Heart left ventricle (tissue), 16 donors: Measurements from ENCODE around the gene PTGS1. TPM values are rescaled to one million over a fixed set of nuclear protein-coding genes. Genes with fewer than 3 reads are reported as not detected.

Source experiments
- ATAC-seq, 4 donors: fragments of 200-7000 bp; cut with Tn5 transposase; one replicate each; pipeline ENCODE4 v1.9.1; 2020 to 2022; ENCODE audit warnings: moderate library complexity in 4 of 4, mild to moderate bottlenecking in 3 of 4, moderate number of reproducible peaks in 1 of 4
- DNase-seq, 5 donors: peaks; one replicate each; pipeline ENCODE4 v3.0.0-alpha.2; 2020
- H3K27ac ChIP-seq, 12 donors: fragments of 200-600 bp; sonication (generic) in 4 of 12; one replicate each; pipeline versions ENCODE4 v1.5.0 to v1.8.0; 2016 to 2022; ENCODE audit warnings: mild to moderate bottlenecking in 2 of 12
- H3K27me3 ChIP-seq, 9 donors: fragments of 200-600 bp; sonication (generic) in 2 of 9; one replicate each; pipeline versions ENCODE4 v1.5.1 to v1.8.0; 2016 to 2022; ENCODE audit warnings: mild to moderate bottlenecking in 3 of 9
- H3K36me3 ChIP-seq, 9 donors: fragments of 200-600 bp; sonication (generic) in 2 of 9; one replicate each; pipeline versions ENCODE4 v1.5.0 to v1.8.0; 2018 to 2022; ENCODE audit warnings: mild to moderate bottlenecking in 2 of 9
- H3K4me1 ChIP-seq, 12 donors: fragments of 200-600 bp; sonication (generic) in 4 of 12; one replicate each; pipeline versions ENCODE4 v1.5.0 to v1.8.0; 2016 to 2022; ENCODE audit warnings: mild to moderate bottlenecking in 3 of 12
- H3K4me3 ChIP-seq, 12 donors: fragments of 200-600 bp; sonication (generic) in 4 of 12; one replicate each; pipeline versions ENCODE4 v1.5.0 to v1.8.0; 2017 to 2022; ENCODE audit warnings: mild to moderate bottlenecking in 9 of 12, moderate library complexity in 4 of 12
- H3K9me3 ChIP-seq, 12 donors: fragments of 200-600 bp; sonication (generic) in 4 of 12; one replicate each; pipeline versions ENCODE4 v1.5.0 to v1.8.0; 2016 to 2022; ENCODE audit warnings: mild to moderate bottlenecking in 1 of 12
- CTCF ChIP-seq, 12 donors: fragments of 200-600 bp; sonication (generic) in 4 of 12; IDR thresholded peaks; one replicate each; pipeline versions ENCODE4 v1.5.0 to v1.8.0; 2018 to 2022; ENCODE audit warnings: antibody characterized with exemption in 12 of 12, mild to moderate bottlenecking in 5 of 12
- POLR2A ChIP-seq, 2 donors: fragments of 450-650 bp; IDR thresholded peaks; one replicate each; pipeline ENCODE4 v1.6.1; 2017; ENCODE audit warnings: antibody characterized with exemption in 2 of 2, mild to moderate bottlenecking in 2 of 2, moderate library complexity in 2 of 2
- WGBS, 4 donors: extraction: QIAGEN DNeasy Blood & Tissue Kit in 2 of 4; methylation state at CpG; one replicate each; pipeline versions ENCODE4 v1.1.5 to v1.1.7; 2013 to 2018; 5-methylcytosine and 5-hydroxymethylcytosine counted together
- intact Hi-C, 10 donors: fragments of 100-400 bp; cut with DNase I; formaldehyde crosslinking; loops; one replicate each; pipeline versions ENCODE4 v1.11.1 to v1.14.2; 2022
- polyA plus RNA-seq, 2 donors: library from polyadenylated mRNA; stranded (reverse); fragments of 200-250 nt; gene quantifications; one replicate each; pipeline ENCODE4 v1.2.3, GENCODE V29; 2013
- total RNA-seq, 9 donors: library from RNA; depleted of rRNA in 2 of 9; stranded (reverse); fragments of >200 nt in 2 of 9; fragmentation: NEBNext Ultra II Directional in 3 of 9; extraction: Animal tissue kit (Norgen Biotek cat#: 25700) in 3 of 9; gene quantifications; one replicate each; pipeline versions ENCODE4 v1.1.0 to v1.2.4, GENCODE V29; 2016 to 2023
- donor health status: ischemic (EF 13 %, LVEDD 7.1; RV severe dilation, severe dysfunction).
- donor health status: healthy with polysubstance abuse.
- donor health status: DM: no; HTN: yes; CAD: no.
- donor health status: DM: no; HTN: no; CAD: no.
- donor health status: ischemic (EF 25% LVEDD 6.9; RV normal size, moderate dysfunction).
- donor health status: ischemic (EF 25% LVEDD 5.7; RV mildly dilated, moderate dysfunction).
- donor health status: healthy.
- donor health status: DM: yes; HTN: yes; CAD: no.
- donor health status: ischemic (EF 35%, LVEDD 5.7; RV mildly dilated, moderate dysfunction).
- donor health status: nonischemic (EF 11% LVEDD 7.7; RV severe dilation, severe dysfunction).
- donor health status: DM: yes; HTN: yes; CAD: no.
- donor health status: PGD.
- donor health status: ischemic (EF 29% LVEDD 5.4; RV normal size, mild dysfunction).
- donor health status: nonischemic (EF 23%, LVEDD 6.1; RV moderate dilation, normal function).

PTGS1 gene
- total and polyA plus RNA-seq, 11 donors: 0.91 to 24.7 (median 6.3) TPM

GRCh38 chr9:122347348-122348287 lies 23.2 kb upstream of the PTGS1 start:
- intact Hi-C loops: loop anchor here in 8 of 10 donors (2.0 to 10.0 kb wide), 9 partner anchors 80 to 803 kb away; partner anchors contain the start of genes MRRF (in 5 of the 8), RBM18 (in 5 of the 8) and LHX6 (in 1 of the 8)
- H3K9me3 ChIP-seq: peaks cover 0 to under 1% (median 0%) of the 10 kb centered on the region in 12 donors
- peaks cover 0 to 23% (median 17%) of the 10 kb centered on the region in 12 donors for H3K4me1 ChIP-seq
- WGBS, 4 donors: 35 to 42% (median 41%) methylated on average over 15 to 16 of the region's 16 CpGs
- peak overlapping the region; percentile 24 to 64 (median 56) for H3K4me3 ChIP-seq
- ATAC-seq (peak in 2 of 4 donors; percentile 2 to 28), DNase-seq (no peak)
- H3K27me3 ChIP-seq: peaks cover 0 to 5% (median 0%) of the 10 kb centered on the region in 9 donors
- H3K27ac ChIP-seq: peak overlapping the region; percentile 25 to 87 (median 74)
- no peaks in the 10 kb centered on the region for H3K36me3 ChIP-seq
- TF ChIP-seq POLR2A (IDR thresholded peaks at IDR 0.05) (no peak), CTCF (IDR thresholded peaks at IDR 0.05) (no peak)

DNA sequence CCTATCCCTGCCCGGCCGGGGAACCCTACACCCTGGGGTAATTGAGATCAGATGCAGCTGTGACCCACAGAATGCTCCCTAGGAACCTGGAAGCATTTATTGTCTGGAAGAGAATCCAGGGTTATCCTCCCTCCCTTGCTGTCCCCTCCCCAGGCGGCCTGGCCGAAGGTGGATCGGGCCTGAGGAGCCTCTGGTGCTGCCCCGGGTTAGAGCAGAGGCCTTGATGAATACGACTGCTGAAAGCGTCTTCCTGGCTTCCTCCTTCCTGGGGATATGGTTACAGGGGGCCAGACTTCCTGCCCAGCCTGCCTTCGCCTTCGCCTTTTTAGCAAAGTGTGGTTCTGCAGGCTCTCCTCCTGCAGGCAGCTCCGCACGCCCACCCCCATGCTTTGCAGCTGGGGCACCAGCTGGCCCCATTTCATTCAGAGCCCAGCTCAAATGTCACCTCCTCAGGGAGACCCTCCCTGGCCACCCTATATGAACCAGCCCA lies 22.5 kb upstream of the PTGS1 start:
- Histone ChIP-seq H3K36me3 (no peaks in the 10 kb centered on the region), H3K9me3 (peaks cover 0 to 5% (median 0%) of the 10 kb centered on the region in 12 donors), H3K4me1 (peaks cover 0 to 23% (median 17%) of the 10 kb centered on the region in 12 donors), H3K27me3 (peaks cover 0 to 5% (median 0%) of the 10 kb centered on the region in 9 donors), H3K4me3 (no peak overlapping the region), H3K27ac (peak overlapping the region in 9 of 12 donors; percentile 28 to 81 (median 73))
- intact Hi-C loops: loop anchor here in 8 of 10 donors (2.0 to 10.0 kb wide), 8 partner anchors 81 to 804 kb away; partner anchors contain the start of genes MRRF (in 4 of the 8), RBM18 (in 4 of the 8) and LHX6 (in 1 of the 8)
- DNase-seq (no peak), ATAC-seq (no peak)
- WGBS, 4 donors: 47 to 81% (median 58%) methylated on average over 10 to 12 of the region's 12 CpGs
- no peak for TF ChIP-seq POLR2A (IDR thresholded peaks at IDR 0.05)
- TF ChIP-seq CTCF (IDR thresholded peaks at IDR 0.05): no peak

DNA sequence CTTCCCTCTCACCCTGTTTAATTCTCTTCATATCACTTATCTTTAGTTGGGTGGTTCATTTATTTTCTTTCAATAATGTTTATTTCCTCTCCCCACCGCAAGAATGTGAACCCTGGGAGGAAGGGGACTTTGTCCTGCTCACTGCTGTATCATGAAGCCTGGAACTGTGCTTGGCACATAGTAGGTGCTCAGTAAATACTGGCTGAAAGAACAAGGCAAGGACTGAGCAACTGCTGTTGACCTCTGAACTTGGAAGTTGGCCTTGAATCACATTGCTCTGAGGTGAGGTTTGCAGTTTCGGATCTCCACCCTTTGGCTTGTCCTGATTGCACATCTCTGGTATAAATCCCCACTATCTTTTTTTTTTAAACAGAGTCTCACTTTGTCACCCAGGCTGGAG lies 22.0 kb upstream of the PTGS1 start:
- intact Hi-C loops: loop anchor here in 9 of 10 donors (1.0 to 10.0 kb wide), 9 partner anchors 81 to 804 kb away; partner anchors contain the start of genes MRRF (in 4 of the 9), RBM18 (in 4 of the 9) and LHX6 (in 1 of the 9)
- DNase-seq: no peak
- peaks cover 0 to 23% (median 17%) of the 10 kb centered on the region in 12 donors for H3K4me1 ChIP-seq
- ATAC-seq: no peak
- H3K9me3 ChIP-seq: peaks cover 0 to 5% (median 0%) of the 10 kb centered on the region in 12 donors
- no peaks in the 10 kb centered on the region for H3K36me3 ChIP-seq
- peak overlapping the region in 6 of 12 donors; percentile 41 to 81 (median 73) for H3K27ac ChIP-seq
- TF ChIP-seq CTCF (IDR thresholded peaks at IDR 0.05) (no peak), POLR2A (IDR thresholded peaks at IDR 0.05) (no peak)
- H3K27me3 ChIP-seq: peaks cover 0 to 5% (median 0%) of the 10 kb centered on the region in 9 donors
- no peak overlapping the region for H3K4me3 ChIP-seq
- 63 to 76% (median 72%) methylated on average over 2 of the region's 2 CpGs for WGBS, 4 donors
